ENCODE data around the gene ZNF549.
"Not testable (repeated sequence)": the region's sequence is repeated elsewhere in the genome, so short reads cannot be mapped to it uniquely, and the experiment has no call there.

The ZNF549 gene

DNA sequence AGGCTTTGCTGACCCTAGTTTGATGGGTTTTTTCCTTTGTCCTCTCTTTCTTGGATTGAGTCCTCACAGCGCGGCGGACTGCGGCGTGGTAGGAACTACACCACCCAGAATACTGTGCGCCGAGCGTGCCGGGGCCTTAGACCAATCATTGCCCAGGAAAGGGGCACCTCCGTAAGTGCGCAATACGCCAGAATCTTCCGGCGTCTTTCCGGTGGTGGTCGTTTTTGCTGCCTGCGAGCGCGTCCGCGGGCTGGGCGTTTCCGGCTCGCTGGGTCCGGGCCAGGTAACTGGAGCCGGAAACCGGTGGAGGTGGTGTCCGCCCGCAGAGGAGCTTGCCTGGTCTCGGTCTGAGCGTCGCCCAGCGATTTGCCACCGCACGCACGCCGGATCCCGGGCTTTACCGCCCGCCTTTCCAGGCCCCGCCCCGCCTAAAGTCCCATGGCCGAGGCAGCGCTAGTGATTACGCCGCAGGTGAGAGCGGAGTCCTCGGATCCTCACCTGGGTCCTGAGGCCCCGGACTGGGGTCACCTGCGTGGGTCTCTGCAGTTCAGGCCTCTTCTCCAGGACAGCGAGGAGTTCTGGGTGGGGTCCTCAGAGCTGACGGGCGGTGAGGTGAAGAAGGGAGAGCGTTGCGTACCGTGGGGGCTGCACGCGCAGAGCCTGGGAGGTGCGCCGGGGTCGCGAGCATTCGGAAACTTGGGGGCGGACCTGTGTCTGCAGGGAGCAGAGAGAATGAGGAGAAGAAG lies at the start of gene ZNF549:
ZNF549 (plus strand) TSS at position 221 of the 746 bp plus-strand sequence; CDS start at position 439, 218 bp downstream.
- peak; percentile 51 for DNase-seq

DNA sequence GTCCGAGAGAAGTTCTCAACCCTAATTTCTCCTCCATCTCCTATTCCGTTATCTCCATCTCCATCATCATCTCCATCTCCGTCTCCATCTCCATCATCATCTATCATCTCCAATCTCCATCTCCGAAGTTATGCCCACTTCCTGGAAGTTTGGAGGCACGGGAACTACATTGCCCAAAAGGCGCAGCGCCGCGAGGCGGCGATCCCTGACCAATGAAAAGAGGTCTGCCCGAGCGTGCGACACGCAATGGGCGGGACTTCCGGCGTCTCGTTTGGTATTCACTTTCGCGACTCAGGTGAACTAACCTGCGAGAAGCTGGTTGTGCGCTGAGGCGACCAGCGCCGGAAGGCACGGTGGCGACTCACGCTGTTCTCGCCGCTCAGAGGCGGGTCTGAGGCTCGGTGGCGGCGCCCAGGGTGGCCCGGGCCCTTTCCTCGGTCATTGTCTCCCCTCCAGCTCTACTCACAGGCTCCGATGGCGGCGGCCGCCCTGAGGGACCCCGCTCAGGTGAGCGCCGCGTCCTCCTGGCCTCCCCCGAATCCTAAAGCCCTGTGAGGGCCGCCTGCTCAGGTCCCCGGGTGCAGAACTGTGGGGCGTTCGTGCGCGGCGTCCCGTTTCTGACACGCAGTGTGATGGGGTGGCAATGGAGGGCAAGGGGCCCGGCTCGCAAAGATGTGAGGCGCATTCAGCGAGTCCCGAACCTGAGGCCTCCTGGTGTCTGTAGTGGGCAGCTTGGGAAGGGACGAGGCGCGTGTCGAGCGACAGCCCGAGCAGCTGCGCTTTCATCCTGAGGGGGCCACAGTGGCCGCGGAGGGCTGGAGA lies 39.5 kb upstream of the ZNF549 start, which contains the start of gene ZNF419:
ZNF419 (plus strand) TSS at position 274 of the 822 bp plus-strand sequence; CDS start at position 475, 201 bp downstream.
- peak; percentile 65 for DNase-seq

DNA sequence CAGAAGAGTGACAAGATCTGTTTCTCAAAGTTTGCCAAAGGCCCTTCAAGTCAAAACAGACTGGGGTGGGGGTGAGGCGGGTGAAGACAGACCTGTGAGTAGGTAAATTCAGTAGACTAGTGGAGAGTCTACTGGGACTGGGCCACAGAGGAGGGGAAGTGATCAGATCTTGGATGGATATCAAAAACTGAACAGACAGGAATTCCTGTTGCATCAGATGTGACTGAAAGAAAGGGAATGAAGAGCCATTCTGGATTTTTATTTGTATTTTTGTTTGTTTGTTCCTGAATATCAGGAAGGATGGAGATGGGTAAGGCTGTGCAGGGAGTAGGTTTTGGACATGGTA lies 38.9 kb upstream of the ZNF549 start:
- not testable (repeated sequence) for DNase-seq

DNA sequence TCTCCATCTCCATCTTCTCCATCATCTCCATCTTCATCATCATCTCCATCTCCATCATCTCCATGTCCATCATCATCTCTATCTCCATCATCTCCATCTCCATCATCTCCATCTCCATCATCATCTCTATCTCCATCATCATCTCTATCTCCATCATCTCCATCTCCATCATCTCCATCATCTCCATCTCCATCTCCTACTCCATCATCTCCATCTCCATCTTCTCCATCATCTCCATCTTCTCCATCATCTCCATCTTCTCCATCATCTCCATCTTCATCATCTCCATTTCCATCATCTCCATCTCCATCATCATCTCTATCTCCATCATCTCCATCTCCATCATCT lies 27.9 kb upstream of the ZNF549 start:
- DNase-seq = not testable (repeated sequence)

DNA sequence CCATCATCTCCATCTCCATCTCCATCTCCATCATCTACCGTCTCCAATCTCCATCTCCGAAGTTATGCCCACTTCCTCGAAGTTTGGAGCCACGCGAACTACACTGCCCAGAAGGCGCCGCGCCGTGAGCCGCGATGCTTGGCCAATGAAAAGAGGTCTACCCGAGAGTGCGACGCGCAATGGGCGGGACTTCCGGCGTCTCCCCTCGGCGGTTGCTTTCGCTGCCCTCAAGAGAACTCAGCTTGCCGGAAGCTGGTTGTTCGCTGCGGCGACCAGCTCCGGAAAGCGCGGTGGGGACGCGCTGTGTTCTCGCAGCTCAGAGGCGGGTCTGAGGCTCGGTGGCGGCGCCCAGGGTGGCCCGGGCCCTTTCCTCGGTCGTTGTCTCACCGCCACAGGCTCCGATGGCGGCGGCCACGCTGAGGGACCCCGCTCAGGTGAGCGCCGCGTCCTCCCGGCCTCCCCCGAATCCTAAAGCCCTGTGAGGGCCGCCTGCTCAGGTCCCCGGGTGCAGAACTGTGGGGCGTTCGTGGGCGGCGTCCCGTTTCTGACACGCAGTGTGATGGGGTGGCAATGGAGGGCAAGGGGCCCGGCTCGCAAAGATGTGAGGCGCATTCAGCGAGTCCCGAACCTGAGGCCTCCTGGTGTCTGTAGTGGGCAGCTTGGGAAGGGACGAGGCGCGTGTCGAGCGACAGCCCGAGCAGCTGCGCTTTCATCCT lies 27.3 kb upstream of the ZNF549 start, which contains the start of gene ZNF773:
ZNF773 (plus strand) TSS at position 259 of the 716 bp plus-strand sequence; CDS start at position 402, 143 bp downstream.
- DNase-seq = peak; percentile 76

DNA sequence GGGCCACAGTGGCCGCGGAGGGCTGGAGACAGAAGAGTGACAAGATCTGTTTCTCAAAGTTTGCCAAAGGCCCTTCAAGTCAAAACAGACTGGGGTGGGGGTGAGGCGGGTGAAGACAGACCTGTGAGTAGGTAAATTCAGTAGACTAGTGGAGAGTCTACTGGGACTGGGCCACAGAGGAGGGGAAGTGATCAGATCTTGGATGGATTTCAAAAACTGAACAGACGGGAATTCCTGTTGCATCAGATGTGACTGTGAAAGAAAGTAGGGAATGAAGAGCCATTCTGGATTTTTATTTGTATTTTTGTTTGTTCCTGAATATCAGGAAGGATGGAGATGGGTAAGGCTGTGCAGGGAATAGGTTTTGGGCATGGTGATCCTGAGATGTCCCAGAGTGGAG lies 26.8 kb upstream of the ZNF549 start:
- not testable (repeated sequence) for DNase-seq

DNA sequence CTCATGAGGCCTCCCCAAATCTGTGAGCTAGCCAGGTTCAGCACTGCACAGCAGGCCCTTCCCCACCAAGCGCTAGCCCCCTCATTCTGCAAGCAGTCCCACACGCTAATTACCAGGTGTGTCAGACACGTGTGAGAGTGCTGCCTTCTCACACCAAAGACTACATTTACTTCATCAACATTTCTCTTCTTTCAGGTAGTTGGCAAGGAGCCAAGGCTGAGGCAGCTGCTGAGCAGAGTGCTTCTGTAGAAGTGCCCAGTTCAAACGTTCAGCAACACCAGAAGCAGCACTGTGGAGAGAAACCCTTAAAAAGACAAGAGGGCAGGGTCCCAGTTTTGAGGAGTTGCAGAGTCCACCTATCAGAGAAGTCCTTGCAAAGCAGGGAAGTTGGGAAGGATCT lies 21.0 kb upstream of the ZNF549 start:
- DNase-seq = no peak

DNA sequence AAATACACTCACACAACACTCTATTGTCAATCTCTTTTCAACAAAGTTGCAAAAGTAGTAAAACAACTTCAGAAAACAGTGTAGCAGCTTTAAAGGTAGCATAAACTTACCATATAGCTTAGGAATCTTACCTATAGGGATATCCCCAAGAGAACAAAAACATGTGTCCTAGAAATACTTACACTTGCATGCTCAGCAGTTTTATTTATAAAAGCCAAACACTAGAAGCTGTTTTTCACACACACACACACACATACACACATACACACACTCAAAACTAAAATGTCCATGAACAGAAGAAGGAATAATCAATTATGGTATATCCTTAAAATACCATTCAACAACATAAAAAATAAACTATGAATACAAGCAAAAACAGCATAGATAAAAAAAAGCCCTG lies 15.7 kb upstream of the ZNF549 start:
- no peak for DNase-seq

DNA sequence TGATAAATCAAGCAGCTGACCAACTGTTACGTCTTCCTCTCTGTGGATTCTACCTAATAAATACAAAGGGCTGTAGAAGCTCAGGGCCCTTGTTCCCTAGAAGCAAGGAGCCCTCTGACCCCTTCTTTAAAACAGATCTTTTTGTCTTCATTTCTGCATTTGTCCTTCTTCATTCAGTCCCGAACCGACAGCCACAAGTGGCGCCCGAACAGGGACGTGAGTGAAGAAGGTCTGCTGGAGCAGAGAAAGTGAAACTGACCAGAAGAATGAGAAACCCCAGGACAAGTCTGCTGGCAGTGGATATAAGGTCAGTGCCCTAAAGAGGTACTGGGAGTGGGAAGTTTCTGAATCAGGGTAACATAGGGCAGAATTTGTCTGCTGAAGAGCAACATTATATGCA lies 14.3 kb upstream of the ZNF549 start:
- DNase-seq = no peak

DNA sequence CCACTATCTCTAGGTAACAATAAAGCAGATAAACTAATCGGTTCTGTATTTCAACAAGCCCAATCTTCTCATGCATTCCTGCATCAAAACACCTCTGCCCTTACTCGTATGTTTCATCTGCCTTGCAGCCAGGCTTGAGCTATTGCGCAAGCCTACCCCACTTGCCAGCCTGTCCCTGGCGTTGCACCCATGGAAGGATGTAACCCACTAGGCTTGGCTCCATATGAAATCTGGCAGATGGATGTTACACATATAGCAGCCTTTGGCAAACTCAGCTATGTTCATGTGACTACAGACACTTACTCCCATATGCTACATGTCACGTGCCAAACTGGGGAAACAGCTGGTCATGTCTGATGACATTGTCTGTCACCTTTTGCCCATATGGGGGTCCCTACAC lies 11.9 kb upstream of the ZNF549 start:
- DNase-seq = no peak

DNA sequence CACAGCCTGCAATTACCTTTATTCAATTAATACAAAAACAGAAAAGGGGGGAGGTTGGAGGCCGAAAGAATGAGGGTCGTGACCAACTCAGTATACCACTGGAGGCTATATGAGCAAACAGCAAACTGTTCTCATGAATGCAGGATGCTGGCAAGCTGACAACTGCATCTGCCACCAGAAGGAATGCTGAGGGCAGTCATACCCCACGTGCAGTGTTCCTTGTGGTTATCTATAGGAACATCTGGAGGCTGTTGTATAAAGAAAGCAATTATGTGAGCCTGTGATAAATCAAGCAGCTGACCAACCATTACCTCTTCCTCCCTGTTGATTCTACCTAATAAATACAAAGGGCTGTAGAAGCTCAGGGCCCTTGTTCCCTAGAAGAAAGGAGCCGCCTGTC lies 9.1 kb upstream of the ZNF549 start:
- DNase-seq = not testable (repeated sequence)

DNA sequence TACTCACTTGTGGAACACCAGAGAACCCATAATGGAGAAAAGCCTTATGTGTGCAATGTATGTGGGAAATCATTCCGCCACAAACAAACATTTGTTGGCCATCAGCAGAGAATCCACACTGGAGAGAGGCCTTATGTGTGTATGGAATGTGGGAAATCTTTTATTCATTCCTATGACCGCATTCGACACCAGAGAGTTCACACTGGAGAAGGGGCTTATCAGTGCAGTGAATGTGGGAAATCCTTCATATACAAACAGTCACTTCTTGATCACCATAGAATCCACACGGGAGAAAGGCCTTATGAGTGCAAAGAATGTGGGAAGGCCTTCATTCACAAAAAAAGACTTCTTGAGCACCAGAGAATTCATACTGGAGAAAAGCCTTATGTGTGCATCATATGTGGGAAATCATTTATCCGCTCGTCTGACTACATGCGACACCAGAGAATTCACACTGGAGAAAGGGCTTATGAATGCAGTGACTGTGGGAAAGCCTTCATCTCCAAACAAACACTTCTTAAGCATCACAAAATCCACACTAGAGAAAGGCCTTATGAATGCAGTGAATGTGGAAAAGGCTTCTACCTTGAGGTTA lies 10.9 kb downstream of the ZNF549 start:
- no peak for DNase-seq

DNA sequence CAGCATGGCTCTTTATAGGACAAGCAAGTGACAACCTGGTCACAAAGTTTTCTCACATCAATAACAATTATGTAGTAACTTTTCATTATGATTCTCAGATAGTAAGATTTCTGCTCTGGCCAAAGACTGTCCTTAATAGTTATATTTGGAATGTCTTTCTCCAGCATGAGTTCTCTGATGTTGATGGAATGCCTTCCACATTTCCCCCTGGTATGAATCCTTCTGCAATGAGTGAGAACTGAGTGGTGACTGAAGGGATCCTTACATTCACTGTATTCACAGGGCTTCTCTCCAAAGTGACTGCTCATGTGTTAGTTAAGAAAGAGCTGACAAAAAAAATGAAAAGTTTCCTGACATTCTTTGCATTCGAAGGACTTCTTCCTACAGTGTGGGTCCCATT lies 19.4 kb downstream of the ZNF549 start:
- DNase-seq = no peak

DNA sequence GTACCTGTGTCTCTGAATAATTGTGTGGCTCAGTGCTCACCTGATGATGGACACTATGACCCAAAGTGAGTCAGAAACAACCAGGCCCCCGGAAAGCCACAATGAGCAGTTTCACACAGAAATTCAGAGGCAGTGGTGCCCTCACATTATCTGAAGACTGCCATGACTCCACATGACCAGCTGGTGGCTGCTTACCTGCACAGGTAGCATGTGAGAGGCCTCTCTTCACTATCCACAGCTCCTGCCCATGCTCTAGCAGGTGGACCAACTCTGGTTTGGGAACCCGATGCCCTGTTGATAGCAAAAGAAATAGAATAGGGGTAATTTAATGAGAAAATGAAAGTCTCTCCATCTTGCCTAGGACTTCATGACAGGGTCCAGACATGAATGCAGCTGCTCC lies 25.3 kb downstream of the ZNF549 start:
- DNase-seq = no peak

DNA sequence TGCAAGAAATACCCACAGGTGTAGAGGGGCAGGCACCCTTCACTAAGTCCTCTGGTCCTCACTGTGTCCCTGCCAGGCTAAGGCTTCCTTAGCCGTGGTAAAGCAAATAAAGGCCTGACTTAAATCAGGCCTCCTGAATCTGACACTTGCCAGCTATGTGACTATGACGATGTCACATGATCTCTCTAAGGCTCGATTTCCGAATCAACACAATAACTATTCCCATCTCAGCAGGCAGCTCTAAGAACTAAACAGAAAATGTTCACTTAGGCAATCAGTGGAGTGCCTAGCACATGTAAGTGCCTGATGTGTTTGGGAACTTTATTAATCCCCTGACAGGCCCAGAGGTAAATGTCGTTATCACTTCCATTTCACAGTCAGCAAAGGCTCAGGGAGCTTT lies 30.5 kb downstream of the ZNF549 start:
- no peak for DNase-seq

DNA sequence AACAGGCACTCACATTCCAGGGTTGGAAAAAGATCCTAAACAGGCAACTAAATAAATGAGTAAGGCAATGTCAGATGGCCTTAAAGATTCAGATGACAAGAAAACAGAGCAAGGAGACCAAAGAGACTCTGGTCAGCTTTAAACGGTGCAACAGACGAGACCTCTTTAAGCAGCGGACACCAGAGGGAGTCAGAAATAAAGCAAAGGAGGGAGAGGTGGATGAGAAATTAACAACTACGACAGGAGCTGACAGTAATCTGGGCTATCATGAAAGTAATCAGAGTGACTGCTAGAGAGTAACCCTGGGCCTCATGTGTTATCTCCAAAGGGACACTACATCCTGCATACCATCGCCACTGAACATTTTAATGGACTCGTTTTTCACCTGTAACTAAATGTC lies 31.4 kb downstream of the ZNF549 start:
- no peak for DNase-seq

DNA sequence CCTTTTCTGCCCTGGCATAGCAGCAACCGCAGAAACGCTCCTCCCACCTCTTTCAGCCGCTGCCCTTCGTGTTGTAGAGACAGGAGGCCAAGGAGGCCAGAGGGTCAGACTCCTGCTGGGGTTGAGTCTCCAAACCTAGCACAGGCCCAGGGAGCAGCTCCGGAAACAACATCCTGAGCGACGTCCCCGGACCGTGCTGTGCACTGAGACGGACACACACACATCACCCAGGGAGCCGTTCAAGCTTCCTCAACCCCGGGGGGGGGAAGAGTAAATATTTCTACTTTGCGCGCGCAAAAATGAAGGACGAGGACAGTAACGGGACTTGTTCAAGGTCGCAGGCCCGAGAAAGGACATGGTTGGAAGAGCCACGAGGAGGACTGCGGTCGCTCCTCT lies 31.9 kb downstream of the ZNF549 start:
- DNase-seq = no peak

DNA sequence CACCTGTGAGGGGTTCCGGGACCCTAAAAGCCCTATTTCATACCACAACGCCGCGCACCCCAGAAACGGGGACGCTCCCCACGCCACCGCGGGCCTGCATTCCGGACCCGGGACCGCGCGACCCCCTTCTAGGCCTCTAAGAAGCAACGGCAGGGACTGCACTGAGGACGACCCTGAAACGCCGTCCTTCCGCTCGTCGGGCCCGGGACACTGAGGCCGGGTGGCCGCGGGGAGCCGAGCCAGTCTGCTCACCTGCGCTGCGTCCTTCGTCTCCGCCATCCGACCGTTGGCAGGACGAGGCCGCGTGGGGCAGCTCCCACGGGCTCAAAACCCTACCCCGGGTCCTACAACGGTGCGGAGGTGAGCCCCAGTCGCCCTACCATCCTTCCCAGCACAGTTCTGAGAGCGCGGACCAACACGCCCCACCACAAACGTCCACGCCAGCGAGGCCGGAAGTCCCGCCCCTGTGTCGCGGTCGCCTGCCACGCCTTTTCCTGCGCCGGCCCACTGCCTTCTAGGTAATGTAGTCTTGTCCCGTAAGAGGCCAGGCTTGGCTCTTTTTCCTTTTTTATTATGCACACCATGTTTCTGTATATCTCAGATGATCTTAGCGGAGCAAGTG lies 32.4 kb downstream of the ZNF549 start, which contains the start of gene ZNF550:
ZNF550 (minus strand) TSS at position 460 of the 622 bp plus-strand sequence; CDS start at position 279, 181 bp downstream.
- peak; percentile 34 for DNase-seq

DNA sequence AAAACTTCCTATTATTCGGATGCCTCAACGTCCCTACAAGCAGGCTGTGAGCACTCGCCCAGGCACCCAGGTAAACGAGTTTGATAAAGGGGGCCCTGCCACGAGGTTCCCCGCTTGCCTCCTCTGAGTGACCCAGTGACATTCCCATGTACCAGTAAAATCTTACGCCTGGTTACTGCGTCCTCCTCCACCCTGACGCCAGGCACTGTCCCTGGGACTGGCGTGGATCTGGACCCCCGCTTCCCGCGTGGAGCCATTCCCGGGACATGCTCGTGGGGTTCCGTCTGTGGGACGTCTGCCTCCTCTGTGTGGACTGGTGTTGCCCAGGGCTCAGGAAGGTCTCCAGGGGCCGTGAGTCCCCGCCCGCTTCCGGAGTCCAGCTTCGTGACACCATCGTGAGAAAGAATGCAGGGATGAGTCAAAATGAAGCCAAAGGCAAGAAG lies 32.9 kb downstream of the ZNF549 start:
- DNase-seq = no peak

DNA sequence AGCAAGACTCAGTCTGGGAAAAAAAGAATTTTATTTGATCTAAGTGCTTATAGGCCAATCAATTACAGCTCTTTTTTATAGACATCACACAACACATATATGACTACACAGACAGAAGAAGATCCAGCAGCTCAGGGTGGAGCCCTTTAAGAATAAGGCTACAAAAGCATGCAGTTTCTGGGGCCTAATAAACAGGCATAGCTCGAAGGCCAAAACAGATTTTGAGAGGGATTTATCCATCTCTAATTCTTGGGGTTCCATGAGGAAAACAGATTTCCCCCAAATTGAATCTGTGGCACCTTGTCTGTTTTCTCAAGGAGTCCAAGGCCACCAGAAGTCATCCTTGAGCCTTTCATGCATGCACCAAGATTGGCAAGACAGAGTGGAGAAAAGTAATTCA lies 36.4 kb downstream of the ZNF549 start:
- DNase-seq = no peak

DNA sequence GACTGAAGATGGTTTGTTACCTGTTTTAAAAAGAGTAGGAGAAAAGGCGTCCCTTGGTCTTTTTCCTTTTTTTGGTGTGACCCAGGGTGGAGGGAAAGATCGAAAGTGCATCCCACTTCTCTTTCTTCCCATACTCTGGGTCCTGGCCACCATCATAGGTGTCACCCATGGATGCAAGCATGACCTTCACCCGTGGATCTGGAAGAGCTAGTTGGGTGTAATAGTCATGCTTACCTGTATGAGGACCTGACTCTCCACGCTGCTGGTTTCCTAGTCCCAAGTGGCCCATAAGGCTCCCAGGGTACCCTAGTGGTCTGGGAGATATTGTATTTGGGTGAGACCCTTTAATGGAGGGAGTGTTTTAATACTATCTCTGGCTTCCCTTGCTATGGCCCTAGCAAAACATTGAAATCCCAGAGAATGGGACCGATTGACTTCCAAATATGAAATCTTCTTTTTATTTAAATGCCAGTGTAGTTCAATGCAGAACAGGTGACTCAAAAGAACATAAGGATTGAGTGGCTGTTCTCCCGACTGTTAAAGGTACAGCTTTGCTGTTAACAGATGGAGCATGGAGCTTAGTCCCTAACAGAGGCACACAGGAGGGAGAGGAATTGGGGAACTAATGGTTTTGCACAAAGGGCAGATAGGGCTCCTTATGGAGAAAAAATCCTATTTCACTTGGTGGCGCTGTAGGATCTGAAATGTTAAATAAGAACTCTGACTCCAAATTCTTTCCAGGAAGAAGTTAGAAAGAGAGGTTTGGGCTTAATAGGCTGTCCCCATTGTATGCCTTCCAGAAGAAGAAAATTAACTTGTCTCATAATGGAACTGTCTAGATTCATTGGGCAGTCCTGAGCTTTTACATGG lies 39.5 kb downstream of the ZNF549 start:
- DNase-seq = no peak
